GM06990 (cell line): ENCODE data around the gene HELZ2.

Experiments
- DNase-seq: peaks from one replicate; pipeline ENCODE4 v3.0.0-alpha.2; 2011; ENCODE audit not compliant: insufficient read length; ENCODE audit errors: extremely low read depth
- H3K27me3 ChIP-seq: replicated peaks from 2 replicates; pipeline ENCODE4 v1.6.0; 2011; ENCODE audit warnings: low read length; ENCODE audit not compliant: control insufficient read depth, insufficient read depth
- H3K36me3 ChIP-seq: 2 replicates; pipeline ENCODE4 v1.5.1; 2011; ENCODE audit warnings: low read length; ENCODE audit not compliant: control insufficient read depth, insufficient read depth
- H3K4me3 ChIP-seq: replicated peaks from 2 replicates; pipeline ENCODE4 v1.5.1; 2011; ENCODE audit warnings: low read depth, mild to moderate bottlenecking, control low read depth, low read length
- TF ChIP-seq, protein P1 (sequence below): IDR thresholded peaks from 2 replicates; pipeline ENCODE4 v1.5.1; 2011; ENCODE audit warnings: low read length, control low read depth, mild to moderate bottlenecking, inconsistent platforms; ENCODE audit not compliant: insufficient read depth, poor library complexity, severe bottlenecking

HELZ2 gene

DNA sequence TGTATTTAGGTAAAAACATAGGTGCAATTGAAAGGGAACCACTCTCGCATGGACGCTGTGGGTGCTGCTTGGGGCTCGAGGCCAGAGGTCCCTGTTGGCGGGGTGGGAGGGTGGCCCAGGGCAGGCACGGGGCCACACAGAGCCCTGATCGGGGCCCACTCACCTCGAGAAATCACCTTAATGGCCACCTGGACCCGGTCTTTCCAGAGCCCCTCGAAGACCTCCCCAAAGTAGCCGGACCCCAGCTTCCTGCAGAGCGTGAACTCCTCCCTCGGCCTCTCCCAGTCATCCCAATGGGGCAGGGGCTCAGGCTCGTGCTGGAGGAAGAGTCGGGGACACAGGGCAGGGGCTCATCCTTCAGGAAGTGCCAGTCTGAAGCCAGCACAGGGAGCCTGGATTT lies 40.7 kb downstream of the HELZ2 start:
- Histone ChIP-seq H3K36me3 (no peaks in the 10 kb centered on the region), H3K4me3 (no peak overlapping the region), H3K27me3 (no peaks in the 10 kb centered on the region)
- TF ChIP-seq, protein P1, sequence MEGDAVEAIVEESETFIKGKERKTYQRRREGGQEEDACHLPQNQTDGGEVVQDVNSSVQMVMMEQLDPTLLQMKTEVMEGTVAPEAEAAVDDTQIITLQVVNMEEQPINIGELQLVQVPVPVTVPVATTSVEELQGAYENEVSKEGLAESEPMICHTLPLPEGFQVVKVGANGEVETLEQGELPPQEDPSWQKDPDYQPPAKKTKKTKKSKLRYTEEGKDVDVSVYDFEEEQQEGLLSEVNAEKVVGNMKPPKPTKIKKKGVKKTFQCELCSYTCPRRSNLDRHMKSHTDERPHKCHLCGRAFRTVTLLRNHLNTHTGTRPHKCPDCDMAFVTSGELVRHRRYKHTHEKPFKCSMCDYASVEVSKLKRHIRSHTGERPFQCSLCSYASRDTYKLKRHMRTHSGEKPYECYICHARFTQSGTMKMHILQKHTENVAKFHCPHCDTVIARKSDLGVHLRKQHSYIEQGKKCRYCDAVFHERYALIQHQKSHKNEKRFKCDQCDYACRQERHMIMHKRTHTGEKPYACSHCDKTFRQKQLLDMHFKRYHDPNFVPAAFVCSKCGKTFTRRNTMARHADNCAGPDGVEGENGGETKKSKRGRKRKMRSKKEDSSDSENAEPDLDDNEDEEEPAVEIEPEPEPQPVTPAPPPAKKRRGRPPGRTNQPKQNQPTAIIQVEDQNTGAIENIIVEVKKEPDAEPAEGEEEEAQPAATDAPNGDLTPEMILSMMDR: no peak
- no peak for DNase-seq

DNA sequence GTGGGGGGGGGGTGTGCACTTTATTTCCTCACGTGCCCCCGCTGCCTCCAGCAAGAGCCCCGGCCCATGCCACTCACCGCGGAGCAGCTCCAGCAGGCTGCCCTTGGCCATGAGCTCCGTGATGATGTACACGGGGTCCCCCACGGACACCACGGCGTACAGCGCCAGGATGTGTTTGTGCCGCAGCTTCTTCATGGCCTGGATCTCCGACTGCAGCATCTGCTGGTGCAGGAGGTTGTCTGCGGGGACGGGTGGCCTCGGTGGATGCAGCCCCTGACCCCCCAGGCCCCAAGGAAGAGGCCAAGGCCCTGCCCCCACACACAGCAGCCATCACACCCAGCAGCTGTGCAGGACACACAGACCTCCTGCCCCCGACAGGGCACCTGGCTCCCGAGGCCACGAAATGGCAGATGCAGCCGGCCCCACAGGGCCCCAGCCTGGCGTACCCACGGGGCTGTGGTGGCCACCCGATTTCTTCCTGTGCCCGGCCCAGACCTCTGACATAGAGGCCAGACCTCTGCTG lies 41.5 kb downstream of the HELZ2 start:
- H3K36me3 ChIP-seq: no peaks in the 10 kb centered on the region
- H3K4me3 ChIP-seq: no peak overlapping the region
- H3K27me3 ChIP-seq: no peaks in the 10 kb centered on the region
- TF ChIP-seq, protein P1: no peak
- peak; percentile 10 for DNase-seq

DNA sequence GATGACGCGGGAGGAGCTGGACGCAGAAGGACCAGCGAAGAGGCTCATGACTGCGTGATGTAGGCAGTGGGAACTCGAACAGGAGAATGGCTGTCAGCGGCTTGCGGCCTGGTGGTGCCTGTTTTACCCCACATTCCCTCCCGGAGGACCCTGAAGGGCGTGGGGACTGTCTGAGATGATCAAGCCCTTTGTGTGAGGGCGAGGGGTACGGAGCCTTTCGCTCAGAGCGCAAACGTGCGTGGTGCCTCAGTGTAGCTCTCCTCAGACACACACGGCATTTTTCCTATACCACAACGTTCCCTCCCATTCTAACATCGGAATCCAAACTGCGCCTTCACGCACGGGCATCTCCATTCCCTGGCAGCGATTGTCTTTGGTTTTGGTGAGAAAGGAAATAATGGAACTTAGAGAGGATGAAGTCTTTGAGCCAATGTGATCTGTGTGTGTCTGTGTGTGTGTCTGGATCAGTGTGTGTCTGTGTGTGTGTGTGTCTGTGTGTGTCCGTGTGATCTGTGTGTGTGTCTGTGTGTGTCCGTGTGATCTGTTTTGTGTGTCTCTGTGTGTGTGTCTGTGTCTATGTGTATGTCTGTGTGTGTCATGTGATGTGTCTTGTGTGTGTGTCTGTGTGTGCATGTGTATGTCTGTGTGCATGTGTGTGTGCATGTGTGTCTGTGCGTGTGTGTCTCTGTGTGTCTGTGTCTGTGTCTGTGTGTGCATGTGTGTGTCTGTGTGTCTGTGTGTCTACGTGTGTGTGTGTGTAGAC lies 42.2 kb downstream of the HELZ2 start:
- H3K27me3 ChIP-seq: no peaks in the 10 kb centered on the region
- H3K36me3 ChIP-seq: no peaks in the 10 kb centered on the region
- peak; percentile 12 for DNase-seq
- TF ChIP-seq, protein P1: no peak
- H3K4me3 ChIP-seq: no peak overlapping the region

DNA sequence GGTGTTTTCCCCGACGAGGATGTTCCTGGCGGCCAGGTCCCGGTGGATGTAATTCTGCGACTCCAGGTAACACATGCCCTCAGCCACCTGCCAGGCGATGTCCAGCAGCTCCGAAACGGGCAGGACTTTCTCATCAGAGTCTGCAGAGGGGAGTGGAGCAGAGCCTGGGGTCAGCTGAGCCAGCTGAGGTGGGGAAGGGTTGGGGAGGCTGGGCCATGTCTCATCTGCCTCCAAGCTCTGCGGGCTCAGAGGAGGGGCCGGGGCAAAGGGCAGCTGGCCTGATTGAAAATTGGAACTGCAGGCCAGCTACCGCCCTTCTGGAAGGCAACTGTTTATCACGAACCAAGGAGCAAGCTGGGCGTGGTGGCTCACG lies 43.3 kb downstream of the HELZ2 start:
- Histone ChIP-seq H3K4me3 (no peak overlapping the region), H3K27me3 (no peaks in the 10 kb centered on the region), H3K36me3 (no peaks in the 10 kb centered on the region)
- DNase-seq: no peak
- TF ChIP-seq, protein P1: no peak

DNA sequence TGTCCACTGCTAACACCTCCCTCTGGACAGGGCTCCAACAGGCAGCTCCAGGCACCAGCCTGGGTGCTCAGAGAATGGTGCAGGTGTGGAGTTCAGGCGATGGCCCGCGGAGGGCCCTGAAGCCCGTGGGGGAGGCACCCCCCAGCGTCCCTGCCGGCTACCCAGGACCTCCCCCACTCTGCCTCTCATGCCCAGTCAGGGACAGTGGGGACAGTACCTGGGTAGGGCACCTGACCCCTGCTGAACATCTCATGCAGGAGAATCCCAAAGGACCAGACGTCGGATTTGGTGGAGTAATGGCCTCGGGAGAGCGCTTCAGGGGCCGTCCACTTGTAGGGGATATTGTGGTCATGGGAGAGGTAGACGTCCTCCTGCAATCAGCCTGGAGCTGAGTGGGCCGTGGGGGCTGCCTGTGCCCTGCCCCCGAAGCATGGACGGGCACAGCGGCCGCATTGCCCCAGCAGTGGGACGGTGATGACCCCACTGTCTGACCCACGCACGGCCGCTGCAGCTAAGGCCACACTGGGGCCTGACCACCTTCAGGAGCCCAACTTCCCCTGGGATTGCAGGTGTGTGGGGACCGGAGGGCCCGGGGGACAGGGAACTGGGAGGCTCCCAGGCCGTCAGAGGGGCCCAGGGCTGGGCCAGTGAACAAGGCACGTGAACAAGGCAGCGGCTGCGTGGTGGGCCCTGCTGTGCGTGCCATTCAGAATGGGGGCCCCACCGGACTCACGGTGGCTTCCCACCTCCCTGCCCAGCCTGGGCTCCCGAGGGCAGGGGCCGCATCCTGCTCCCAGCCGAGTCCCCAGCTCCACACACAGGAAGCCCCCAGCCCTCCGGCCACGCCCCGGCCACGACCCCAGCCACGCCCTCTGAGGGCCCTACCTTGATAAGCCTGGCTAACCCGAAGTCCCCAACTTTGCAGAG lies 43.9 kb downstream of the HELZ2 start:
- H3K36me3 ChIP-seq: no peaks in the 10 kb centered on the region
- TF ChIP-seq, protein P1: no peak
- H3K4me3 ChIP-seq: no peak overlapping the region
- DNase-seq: peak; percentile 10
- H3K27me3 ChIP-seq: no peaks in the 10 kb centered on the region
